Measurements from ENCODE around the gene CFAP221. TPM values are rescaled to one million over a fixed set of nuclear protein-coding genes. Genes with fewer than 3 reads are reported as not detected.

The CFAP221 gene
- total RNA-seq, 1 experiment from 2014 or later, result 0.20 TPM

- Histone ChIP-seq H2BK20ac (ENCODE audit: low read depth, low read length, poor library complexity, severe bottlenecking) (no peak overlapping the region), H4K20me1 (ENCODE audit: control insufficient read depth, insufficient read depth, insufficient read length) (no peaks in the 10 kb centered on the region), H4K91ac (ENCODE audit: insufficient read length, low read depth, low read length) (no peak overlapping the region), H3K4me2 (ENCODE audit: insufficient read depth, insufficient read length, low read length) (no peak overlapping the region), H3K14ac (ENCODE audit: insufficient read depth, low read length) (no peak overlapping the region), H4K8ac (replicated peaks; ENCODE audit: insufficient read length, low read depth, low read length) (no peak overlapping the region), H3K27me3 (ENCODE audit: insufficient read depth, low read length) (no peaks in the 10 kb centered on the region), H3K18ac (ENCODE audit: insufficient read length, low read depth, low read length) (no peak overlapping the region), H3K79me2 (ENCODE audit: insufficient read depth, low read length) (no peaks in the 10 kb centered on the region), H3K23me2 (ENCODE audit: insufficient read length, low read depth, low read length, poor library complexity, severe bottlenecking) (no peaks in the 10 kb centered on the region), H3K9me3 (ENCODE audit: control insufficient read depth, low read depth, low read length) (no peaks in the 10 kb centered on the region), H2BK5ac (ENCODE audit: insufficient read length, low read length) (no peak overlapping the region), H3T11ph (ENCODE audit: low read length) (no peak overlapping the region), H4K5ac (ENCODE audit: insufficient read length, low read depth, low read length) (no peak overlapping the region), H3K4me1 (ENCODE audit: insufficient read depth, low read length) (no peaks in the 10 kb centered on the region), H3K56ac (ENCODE audit: insufficient read length, low read depth, low read length) (no peak overlapping the region), H3K9ac (ENCODE audit: extremely low read depth, insufficient read length, low read length) (no peak overlapping the region), H3K79me1 (ENCODE audit: insufficient read depth, low read depth, low read length, poor library complexity, severe bottlenecking) (no peaks in the 10 kb centered on the region), H3K27ac (ENCODE audit: insufficient read length, low read depth, low read length) (no peak overlapping the region), H2AK5ac (ENCODE audit: insufficient read length, low read length) (no peak overlapping the region), H2BK15ac (ENCODE audit: low read depth, low read length) (no peak overlapping the region), H2AFZ (ENCODE audit: low read length) (no peak overlapping the region), H2BK120ac (ENCODE audit: low read depth, low read length, poor library complexity, severe bottlenecking) (no peak overlapping the region), H3K4ac (ENCODE audit: low read depth, low read length) (no peak overlapping the region), H2BK12ac (ENCODE audit: insufficient read length, low read depth, low read length) (no peak overlapping the region), H3K23ac (ENCODE audit: insufficient read length, low read depth, low read length) (no peak overlapping the region)
- no peak overlapping the region for H3K4me3 Mint-ChIP-seq
- H3K27ac Mint-ChIP-seq, result no peak overlapping the region
- H3K27me3 Mint-ChIP-seq (ENCODE audit: low read depth), result peaks cover 1% of the 10 kb centered on the region; the same call in 1 of the 2 replicates
- peaks cover 10% of the 10 kb centered on the region in 2 experiments; a peak in 3 of 5 replicates for H3K9me3 Mint-ChIP-seq
- WGBS (ENCODE audit: extremely low coverage, insufficient read length, low lambda C conversion rate), result no CpG with 5 or more reads among the region's 8 CpGs
- TF ChIP-seq, protein P1, sequence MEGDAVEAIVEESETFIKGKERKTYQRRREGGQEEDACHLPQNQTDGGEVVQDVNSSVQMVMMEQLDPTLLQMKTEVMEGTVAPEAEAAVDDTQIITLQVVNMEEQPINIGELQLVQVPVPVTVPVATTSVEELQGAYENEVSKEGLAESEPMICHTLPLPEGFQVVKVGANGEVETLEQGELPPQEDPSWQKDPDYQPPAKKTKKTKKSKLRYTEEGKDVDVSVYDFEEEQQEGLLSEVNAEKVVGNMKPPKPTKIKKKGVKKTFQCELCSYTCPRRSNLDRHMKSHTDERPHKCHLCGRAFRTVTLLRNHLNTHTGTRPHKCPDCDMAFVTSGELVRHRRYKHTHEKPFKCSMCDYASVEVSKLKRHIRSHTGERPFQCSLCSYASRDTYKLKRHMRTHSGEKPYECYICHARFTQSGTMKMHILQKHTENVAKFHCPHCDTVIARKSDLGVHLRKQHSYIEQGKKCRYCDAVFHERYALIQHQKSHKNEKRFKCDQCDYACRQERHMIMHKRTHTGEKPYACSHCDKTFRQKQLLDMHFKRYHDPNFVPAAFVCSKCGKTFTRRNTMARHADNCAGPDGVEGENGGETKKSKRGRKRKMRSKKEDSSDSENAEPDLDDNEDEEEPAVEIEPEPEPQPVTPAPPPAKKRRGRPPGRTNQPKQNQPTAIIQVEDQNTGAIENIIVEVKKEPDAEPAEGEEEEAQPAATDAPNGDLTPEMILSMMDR (conservative IDR thresholded peaks at IDR 0.05), result no peak
- no peak for DNase-seq
- peaks cover 22 to 26% of the 10 kb centered on the region in 2 experiments for H3K4me1 Mint-ChIP-seq
- peaks cover 8 to 10% (median 9%) of the 10 kb centered on the region in 3 experiments for H3K36me3 Mint-ChIP-seq (ENCODE audit: insufficient read depth in 1 of 3, low read depth in 3 of 3)
Measured at GRCh38 chr2:119706221-119706620, 162.0 kb downstream of the CFAP221 start.

Other genes starting within 250 kb of the CFAP221 start
- 5.7 and 7.7 TPM in 2 replicates for gene C2orf76, start 177.6 kb upstream of the CFAP221 start, total RNA-seq (2021)
- gene DBI, start 177.5 kb upstream of the CFAP221 start, total RNA-seq (2021), result 127 and 128 TPM in 2 replicates
- 4.2 and 4.8 TPM in 2 replicates for gene TMEM37, start 112.6 kb upstream of the CFAP221 start, total RNA-seq (2021)
- not detected in 2 replicates for gene SCTR, start 20.0 kb upstream of the CFAP221 start, total RNA-seq (2021)
- gene TMEM177, start 134.8 kb downstream of the CFAP221 start, total RNA-seq (2021), result 26.4 and 28.4 TPM in 2 replicates
- gene PTPN4, start 215.5 kb downstream of the CFAP221 start, total RNA-seq (2021), result 80.5 and 89.8 TPM in 2 replicates

Data from H9 (cell line).